Renal pelvis (tissue), 4 donors: ENCODE data around the gene CACTIN. TPM values are rescaled to one million over a fixed set of nuclear protein-coding genes. Genes with fewer than 3 reads are reported as not detected.
"Not testable (repeated sequence)": the region's sequence is repeated elsewhere in the genome, so short reads cannot be mapped to it uniquely, and the experiment has no call there.

Experiments
- DNase-seq: peaks from one replicate; pipeline ENCODE4 v3.0.0-alpha.2; 2013
- polyA plus RNA-seq, 3 donors: library from polyadenylated mRNA; unstranded; fragments of 120-200 nt; gene quantifications; one replicate each; pipeline ENCODE4 v1.2.1, GENCODE V29; 2013; ENCODE audit not compliant: insufficient read length in 3 of 3

The CACTIN gene
- polyA plus RNA-seq, 3 donors = 27.4 to 30.2 (median 30.0) TPM

GRCh38 chr19:3590991-3591659 is 35.5 kb downstream of the CACTIN start:
- no peak for DNase-seq

- DNase-seq = no peak
Observed at GRCh38 chr19:3589949-3590348, 36.6 kb downstream of the CACTIN start.

GRCh38 chr19:3589439-3589838 is 37.2 kb downstream of the CACTIN start:
- no peak for DNase-seq

GRCh38 chr19:3586707-3587346 is 39.8 kb downstream of the CACTIN start:
- DNase-seq = no peak

- DNase-seq = no peak
Observed at GRCh38 chr19:3586127-3586626, 40.4 kb downstream of the CACTIN start.

GRCh38 chr19:3585301-3586126 is 41.1 kb downstream of the CACTIN start, which contains the start of gene GIPC3:
Gene GIPC3, plus strand, starts transcription at chr19:3585478. Its CDS starts 120 bp downstream, at chr19:3585598.
- no peak for DNase-seq

- DNase-seq = not testable (repeated sequence)
Observed at GRCh38 chr19:3584036-3584802, 42.4 kb downstream of the CACTIN start.

- DNase-seq = not testable (repeated sequence)
Observed at GRCh38 chr19:3581792-3582191, 44.8 kb downstream of the CACTIN start.

GRCh38 chr19:3580156-3580934 is 46.2 kb downstream of the CACTIN start:
- no peak for DNase-seq

- no peak for DNase-seq
Observed at GRCh38 chr19:3578390-3578789, 48.2 kb downstream of the CACTIN start.

GRCh38 chr19:3577723-3578344 is 48.8 kb downstream of the CACTIN start:
- no peak for DNase-seq

- no peak for DNase-seq
Observed at GRCh38 chr19:3576696-3577443, 49.7 kb downstream of the CACTIN start.

- no peak for DNase-seq
Observed at GRCh38 chr19:3575949-3576673, 50.5 kb downstream of the CACTIN start.

- no peak for DNase-seq
Observed at GRCh38 chr19:3575260-3575741, 51.3 kb downstream of the CACTIN start.

GRCh38 chr19:3573858-3574637 is 52.5 kb downstream of the CACTIN start:
- DNase-seq = peak; percentile 74

- DNase-seq = no peak
Observed at GRCh38 chr19:3573162-3573857, 53.3 kb downstream of the CACTIN start.

GRCh38 chr19:3572855-3573161 is 53.8 kb downstream of the CACTIN start, which contains the start of gene HMG20B:
Gene HMG20B, plus strand, starts transcription at chr19:3572944. Its CDS starts 366 bp downstream, at chr19:3573310.
- DNase-seq = no peak
